Measurements from ENCODE around the gene ABTB2.
A peak's percentile ranks its signal among the peaks of the same experiment; 100 is the strongest.

ABTB2 gene

DNA sequence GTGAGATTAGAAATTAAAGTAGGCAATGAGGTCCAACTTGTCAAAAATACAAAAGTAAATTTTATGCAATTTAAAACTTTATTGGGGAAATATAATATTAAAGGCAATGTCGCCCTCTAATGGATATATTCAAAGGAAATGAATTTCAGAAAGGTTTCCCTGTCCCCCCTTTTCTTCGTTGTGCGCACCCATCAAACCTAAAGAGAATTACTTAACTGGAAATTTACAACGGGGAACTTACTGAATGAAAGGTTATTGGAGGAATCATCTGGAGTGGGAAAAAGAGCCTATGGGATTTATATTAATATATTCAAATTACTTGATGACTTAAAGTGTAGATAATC lies 1.7 kb upstream of the ABTB2 start:
- FAIRE-seq, result no peak

DNA sequence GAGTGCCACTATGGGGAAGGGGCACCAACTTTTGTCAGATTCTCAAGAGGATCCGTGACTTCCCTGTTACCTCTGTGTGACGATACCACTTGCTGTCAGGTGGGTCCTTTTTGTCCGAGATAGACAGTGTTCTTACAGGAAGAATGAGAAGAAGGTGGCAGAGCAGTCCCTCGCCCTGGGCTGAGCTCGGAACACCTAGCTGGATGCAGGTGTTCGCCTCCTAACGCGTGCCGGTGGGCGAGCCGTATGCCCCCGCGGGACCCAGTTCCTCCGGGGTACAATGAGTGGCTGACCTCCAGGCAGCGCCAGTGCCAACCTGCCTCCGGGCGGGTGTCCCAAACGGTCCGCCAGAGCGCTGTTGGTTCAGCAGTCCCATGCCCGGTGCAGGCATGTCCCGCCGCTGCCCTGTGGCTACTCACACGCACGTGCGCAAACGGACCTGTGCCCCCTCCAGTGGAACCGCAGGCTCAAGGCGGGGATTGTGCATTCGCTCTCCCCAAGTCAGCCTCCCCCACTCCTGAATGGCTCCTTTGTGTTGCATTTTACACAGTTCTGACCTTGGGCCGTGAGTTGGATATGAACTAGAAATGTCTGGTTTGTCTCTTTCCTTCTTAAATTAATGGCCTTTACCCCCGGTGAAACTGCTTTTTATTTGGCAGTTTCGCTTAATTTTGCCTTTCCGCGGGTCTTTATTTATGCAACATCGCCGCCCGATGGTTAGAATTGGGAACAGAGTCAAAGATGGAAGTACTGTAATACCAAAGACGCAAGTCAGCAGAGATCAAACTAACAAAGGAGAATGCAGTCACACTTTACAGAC lies 1.1 kb upstream of the ABTB2 start:
- peak; percentile 83 for FAIRE-seq

DNA sequence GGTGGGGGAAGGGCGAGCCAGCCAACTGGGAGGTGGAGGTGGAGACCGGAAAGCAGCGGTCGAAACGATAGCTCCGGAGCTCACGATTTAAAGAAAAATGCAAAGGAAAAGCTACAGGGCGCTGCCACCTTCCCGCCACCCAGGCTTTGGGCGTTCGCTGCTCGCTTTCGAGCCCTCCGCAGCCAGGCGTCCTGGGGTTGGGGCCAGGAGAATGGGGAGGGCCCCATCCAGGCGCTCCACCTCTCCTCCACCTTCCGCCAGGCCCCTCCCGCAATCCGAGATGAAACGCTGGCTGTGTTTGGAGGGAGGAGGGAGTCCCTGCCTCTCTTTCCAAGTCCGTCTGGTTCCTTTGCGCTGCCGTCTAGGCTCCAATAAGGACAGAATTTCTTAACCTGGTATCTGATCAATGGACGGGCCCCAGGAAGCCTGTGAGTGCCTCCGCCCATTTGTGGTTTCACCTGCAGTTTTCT lies 483 bp upstream of the ABTB2 start:
- no peak for FAIRE-seq

DNA sequence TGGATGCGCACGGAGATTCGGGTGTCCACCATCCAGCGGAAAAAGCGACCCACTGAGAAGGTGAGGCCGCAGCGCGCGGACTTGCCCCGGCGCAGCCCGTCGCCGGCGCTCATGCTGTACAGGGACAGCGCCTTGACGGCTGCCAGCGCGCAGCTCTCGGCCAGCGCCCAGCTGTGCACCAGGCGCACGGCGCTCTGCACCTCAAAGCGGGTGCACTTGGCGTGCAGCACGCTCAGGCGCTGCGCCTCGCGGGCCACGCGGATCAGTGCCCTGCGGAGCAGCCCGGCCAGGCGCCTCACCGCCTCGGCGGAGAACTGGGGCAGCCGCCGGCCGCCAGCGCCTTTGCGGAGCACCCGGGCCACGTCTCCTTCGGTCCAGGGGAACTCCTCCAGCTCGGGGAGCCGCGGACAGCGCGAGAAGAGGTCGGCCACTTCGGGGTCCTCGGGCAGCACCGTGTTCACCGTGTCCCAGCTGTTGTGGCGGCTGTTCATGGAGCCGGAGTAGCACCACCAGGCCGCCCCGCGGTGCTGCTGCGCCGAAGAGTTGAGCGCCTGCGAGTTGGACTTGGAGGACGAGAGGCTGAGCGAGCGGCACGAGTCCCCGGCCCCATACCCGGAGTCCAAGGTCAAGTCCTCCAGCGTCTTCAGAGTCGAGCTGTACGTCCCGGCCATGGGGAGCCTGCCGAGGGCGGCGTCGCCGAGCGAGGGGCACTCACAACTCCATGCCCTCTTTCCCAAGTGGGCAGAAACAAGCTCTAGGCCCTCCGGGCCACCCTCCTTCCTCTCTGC lies 703 bp downstream of the ABTB2 start:
- no peak for FAIRE-seq

DNA sequence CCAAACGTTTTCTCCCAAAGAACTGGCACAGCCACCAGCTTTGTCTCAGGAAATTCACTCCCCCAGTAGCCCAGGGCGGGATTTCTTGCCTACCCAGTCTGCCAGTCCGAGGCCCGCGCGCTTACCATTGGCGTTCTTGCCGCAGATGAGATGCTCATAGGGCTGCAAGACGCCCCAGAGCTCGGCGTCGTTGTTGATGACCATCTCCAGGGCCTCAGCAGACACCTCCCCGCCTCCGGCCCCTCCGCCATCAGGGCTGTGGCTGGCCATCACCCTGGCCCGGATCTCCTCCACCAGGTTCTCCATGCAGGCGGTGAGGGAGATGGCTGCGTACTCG lies 1.3 kb downstream of the ABTB2 start:
- FAIRE-seq, result no peak

DNA sequence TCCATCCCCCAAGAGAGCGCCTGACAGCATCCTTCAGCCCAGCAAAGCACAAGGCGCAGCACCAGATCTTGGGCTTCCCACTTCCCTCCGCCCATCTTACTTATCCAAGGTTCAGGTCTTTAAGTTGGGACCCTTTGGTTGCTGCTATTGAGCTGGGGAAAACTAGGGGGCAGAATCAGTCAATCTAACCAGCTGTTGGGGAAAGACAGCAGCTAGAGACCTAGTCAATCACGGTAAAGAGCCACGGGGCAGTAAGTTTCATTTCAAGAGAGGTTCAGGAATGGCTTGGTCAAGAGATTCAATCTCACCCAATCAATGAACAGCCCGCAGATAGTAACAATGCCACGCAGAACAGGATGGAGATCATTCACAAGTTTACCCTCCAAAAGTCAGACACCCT lies 1.7 kb downstream of the ABTB2 start:
- no peak for FAIRE-seq

DNA sequence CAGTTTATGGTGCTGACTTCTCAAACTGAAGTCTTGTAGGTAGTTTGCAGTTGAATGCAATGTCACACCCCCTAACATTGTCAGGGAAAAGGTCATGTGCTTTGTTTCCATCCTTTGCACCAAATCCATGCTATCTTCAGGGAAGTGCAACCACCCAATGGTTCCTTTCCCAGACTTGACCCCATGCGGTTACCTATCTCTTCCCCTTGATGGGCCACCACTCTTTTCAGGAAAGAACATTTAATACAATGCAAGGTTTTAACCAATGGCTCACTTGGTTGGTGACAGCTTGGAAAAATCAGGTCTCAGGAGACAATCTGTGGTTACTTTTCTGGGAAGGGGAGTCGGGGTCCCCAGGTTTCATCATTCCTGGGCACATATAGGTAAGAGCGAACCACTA lies 2.1 kb downstream of the ABTB2 start:
- no peak for FAIRE-seq

DNA sequence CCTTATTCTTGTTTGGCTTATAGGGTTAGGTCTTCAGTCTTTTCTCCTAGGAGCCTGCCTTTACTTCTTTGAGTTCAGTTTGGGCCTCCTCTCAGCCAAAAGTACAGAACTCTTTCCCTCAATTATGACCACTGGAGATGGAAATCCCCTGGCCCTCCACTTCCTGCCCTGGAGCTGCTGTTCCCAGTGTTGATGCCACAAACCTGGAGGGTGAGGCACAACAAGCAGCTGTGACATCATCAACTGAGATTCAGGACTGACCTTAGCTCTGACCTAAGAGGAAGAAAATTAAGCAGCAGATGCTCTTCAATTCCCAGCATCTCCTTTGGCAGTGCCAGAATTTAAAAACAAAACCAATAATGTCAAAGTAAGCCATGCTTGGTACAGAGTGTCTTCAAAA lies 3.0 kb downstream of the ABTB2 start:
- no peak for FAIRE-seq

DNA sequence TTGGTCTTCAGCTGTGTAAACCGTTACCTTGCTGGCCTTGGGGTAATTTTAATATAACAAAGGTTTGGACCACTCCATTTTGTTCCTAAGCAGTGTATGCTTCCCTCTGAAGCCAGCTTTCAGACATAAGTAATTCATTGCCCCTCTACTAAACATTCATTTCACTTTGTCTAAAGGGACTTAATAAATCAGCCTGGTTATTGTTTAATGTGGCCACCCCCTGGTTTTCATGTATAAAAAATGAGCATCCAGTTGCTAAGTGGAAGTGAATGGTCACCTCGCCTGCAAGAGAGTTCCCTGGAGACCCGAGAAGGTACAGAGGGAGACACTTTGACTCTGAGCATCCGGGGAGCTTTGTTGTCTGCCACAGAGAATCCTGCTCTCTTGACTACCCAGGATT lies 3.9 kb downstream of the ABTB2 start:
- FAIRE-seq, result no peak

DNA sequence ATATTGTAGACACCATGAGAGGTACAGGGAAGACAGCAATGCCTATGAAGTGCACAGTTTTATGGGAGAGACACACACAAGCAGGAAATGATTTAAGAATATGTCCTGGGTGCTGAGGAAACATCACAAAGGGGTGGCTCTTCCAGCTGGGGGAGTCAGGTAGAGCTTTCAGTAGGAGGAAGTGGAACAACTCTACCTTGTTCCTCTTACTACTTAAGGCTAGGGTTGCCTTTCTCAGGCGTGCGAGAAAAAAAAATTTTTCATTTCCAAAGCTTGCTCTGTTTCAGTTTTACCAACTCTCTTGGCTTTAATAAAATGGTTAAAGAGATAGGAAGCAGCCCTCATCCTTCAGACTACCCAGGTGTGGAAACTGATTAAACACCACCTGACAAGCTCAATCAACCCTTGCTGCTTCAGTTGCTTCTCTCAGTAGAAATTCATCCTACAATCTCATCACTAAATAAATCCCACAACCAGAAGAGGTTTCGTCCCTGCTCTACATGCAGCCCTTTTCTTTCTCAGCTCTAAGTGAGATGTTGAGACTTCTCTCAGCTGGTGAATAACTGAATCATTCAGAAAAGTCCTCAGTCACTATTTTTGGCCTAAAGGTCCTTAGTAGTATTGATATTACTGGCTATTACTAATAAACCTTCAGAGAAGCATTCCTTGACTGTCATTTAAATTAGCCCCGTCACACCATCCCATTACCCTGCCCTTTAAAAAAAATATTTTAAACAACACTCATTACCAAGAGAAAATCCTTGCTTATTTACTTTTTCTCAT lies 5.9 kb downstream of the ABTB2 start:
- FAIRE-seq, result no peak

DNA sequence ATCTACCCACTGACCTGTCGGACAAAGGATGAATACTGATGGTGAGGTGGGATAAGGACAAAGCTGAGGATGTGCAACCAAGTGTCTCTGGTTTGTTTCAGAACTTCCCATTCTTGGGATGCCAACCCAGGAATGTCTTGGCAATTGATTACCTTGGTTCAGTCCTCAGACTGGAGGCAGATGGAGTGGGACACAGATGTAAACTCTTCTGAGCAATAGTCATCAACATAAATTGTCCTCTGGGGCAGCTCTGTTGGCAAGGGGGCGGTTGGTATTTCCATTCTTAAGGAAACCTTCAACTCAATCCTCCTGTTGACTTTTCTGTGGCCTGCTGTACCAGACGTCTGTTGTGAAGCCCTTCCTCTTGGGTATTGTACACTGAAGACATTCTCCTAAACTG lies 6.8 kb downstream of the ABTB2 start:
- no peak for FAIRE-seq

DNA sequence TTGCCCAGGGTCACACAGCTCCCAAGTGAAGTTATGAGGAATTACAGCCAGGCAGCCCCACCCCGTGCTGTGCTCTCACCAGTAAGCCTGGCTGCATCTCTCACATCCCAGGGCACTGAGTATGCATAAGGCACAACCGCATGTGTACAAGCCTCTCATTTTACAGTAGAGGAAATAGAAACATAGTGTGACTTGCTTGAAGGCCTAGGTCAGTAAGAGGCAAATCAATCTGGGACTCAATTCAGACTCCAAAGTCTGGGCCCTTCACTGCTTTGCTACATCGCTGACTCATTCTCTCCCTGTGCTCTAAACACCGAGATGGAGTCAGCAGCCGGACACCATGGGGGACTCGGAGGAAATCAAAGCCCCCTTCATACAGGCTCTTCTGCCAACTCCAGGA lies 7.9 kb downstream of the ABTB2 start:
- FAIRE-seq, result no peak

DNA sequence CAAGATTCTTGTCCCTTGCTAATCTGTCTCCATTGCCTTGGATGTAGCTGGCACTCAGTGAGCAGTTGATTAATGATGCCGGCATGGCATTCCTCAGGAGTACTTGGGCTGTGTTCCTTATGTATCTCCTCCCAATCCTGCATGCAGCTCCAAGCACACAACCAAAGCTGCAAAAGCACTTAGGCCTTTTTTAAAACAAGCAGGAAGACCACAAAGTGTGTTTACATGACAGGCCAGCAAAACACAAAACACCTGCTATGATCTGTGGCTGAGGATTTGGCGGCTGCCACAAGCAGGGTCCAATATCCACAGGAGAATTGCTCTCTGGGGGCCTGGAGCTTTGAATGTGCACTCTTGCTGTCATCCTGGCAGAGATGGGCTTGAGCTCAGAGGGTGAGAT lies 8.9 kb downstream of the ABTB2 start:
- no peak for FAIRE-seq

DNA sequence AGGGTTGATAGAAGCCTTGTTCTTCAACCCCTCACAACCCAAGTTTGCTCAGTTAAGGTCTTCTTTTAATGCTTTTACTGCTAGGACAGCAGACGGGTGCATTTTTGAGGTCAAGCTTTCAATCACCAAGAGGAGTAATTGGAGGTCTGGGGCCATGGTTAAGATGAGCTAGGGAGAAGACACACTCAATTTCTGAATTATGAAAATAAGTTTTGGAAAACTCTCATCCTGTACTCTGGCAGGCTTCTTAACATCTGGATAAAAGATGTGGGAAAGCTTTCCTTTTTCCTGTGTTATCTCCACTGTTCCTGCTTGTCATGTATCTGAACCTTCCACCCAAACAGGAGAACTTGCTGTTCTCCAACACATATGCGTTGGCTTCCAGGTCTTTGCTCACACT lies 9.7 kb downstream of the ABTB2 start:
- no peak for FAIRE-seq

DNA sequence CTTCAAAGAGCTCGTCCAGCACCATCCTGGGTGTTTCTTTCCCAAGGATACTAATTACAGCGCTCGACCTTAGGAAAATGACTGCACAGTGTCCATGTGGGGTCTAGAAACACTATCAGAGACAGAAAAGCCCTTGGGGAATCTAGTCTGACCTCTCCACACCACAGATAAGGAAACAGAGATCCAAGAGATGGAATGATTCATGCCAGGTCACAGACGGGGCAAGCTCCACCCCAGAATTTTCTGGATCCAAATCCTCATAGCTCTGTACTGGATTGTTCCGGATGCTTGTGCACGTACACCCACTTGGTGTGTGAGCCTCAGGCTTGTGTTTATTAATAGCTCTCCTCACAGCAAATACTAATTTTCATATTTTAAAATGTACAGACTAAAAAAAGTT lies 11.3 kb downstream of the ABTB2 start:
- FAIRE-seq, result no peak

DNA sequence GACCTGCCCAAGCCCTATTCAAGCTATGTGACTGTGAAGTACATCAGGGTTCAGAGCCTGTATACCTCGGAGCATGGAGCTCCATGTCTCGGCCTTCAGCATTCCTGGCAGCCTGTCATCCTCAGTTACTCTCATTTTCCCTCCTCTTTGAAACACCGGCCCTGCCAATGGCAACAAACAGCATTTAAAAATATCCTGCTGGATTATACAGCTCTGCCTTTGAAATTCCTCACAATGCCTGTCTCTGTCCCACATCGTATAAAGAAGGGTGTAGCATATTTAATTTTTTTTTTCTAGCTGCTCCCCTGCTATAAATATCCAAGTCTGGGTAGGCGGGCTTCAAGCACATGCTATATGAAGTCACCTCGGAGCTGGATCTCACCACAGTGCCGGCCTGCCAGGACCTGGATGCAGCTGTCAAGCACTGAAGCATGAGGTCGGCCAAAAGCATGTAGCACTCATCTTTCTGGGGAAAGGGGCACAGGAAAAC lies 11.8 kb downstream of the ABTB2 start:
- FAIRE-seq, result no peak

DNA sequence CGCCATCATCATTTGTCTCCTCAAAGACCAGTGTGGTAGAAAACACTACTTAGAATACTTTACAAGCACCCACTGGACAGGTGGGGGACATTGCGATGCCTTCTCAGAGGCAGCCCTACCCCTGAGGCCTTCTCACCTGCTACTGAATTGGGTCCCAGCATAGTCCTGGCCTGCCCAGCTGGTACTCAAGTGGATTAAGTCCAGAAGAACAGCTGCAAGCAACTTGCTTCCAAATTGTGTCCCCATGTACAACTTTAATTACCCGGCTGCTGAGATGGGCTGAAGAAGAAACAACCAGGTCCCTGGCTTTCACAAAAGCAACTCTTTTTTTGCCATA lies 12.3 kb downstream of the ABTB2 start:
- no peak for FAIRE-seq

DNA sequence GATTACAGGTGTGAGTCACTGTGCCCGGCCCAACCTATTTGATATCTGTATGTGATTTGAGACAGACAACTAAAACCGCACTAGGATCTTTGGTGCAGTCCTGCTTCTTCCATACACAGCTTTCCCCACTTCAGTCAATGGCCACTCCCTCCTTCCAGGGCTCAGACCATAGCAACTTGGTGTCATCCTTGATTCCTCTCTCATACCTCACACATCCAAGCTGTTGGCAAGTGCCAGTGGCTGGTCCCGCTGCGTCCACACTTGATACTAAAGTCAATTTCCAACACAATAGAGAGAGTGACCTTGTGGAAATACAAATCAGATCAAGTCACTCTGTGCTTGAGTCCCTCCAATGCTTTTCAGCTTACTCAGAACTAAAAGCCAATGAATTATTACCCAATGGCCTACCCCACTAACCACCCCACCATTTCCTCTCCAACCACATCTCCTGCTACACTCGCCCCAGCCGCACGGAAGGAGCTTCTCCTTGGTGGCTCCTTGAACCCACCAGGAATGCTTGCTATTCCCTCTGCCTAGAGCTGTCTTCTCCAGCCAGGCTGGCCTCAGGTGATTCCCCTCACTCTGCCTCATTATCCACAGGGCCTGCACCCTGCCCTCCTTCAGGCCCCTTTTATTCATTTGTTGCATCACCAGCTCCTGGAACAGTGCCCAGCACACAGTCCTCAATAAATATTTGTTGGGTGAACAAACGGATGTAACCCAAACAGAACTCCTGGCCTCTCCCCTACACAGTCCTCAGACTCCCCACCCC lies 12.9 kb downstream of the ABTB2 start:
- no peak for FAIRE-seq

DNA sequence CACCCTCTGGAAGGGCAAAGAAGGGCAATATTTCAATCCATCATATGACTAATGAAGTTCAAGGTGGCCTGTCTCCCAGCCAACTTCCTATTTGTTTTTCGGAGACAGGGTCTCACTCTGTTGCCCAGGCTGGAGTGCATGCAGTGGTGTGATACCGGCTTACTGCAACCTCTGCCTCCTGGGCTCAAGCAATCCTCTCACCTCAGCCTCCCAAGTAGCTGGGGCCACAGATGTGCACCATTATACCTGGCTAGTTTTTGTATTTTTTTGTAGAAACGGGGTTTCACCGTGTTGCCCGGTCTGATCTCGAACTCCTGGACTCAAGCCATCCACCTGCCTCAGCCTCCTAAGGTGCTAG lies 13.4 kb downstream of the ABTB2 start:
- no peak for FAIRE-seq

DNA sequence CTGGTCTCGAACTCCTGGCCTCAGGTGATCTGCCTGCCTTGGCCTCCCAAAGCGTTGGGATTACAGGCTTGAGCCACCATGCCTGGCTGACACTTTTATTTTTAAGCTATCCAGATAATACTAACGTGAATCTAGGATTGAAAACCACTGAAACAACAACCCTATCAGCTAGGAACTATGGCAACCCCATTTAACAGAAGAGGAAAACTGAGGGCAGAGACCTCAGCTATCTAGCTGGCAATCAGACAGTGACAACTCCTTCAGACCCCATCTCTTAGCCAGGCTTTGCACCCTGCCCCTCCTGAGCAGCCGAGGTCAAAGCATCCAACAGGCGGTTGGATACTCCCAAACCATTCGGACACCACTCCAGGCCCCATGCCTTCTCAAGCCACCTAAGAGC lies 14.1 kb downstream of the ABTB2 start:
- no peak for FAIRE-seq

DNA sequence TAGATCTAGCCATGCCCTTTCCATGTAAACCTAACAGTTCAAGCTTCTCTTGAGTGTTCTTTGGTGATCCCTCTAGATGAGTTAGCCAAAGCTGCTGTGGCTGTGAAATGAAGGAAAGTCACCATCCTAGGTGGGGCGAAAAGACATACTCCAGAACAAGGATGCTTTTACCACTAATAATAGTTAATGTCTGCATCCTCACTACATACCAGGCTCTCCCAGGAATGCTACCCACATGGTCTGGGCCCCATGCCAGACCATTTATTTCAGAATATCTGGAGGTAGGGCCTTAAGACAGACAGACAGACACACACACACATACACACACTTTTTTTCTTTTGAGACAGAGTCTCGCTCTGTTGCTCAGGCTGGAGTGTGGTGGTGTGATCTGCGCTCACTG lies 14.7 kb downstream of the ABTB2 start:
- no peak for FAIRE-seq

DNA sequence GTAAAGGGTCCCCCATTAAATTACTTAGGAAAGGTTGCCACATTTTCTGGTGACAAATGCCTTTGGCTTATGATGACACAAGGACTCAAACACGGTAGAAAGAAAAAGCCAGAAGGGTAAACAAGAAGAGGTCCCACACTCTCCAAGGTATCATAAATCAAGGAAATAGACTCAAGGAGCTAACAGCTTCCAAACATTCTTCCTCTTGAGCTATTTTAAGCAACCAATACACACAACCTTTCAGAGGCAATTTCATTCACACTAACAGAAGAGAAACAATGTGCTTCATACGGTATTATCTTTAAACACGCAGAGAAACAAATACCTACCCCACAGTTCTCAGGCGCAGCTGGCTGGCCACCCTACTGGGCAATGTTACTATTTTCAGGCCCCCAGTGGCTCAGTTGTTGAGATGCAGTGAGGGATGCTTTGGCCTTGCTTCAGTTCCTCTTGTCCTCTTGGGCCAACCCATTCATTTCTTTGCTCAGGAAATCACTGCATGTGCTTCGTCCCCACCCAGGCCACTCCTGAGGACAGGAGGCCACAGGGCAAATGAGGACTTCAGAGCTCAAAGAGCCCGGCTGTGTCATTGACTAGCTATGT lies 15.8 kb downstream of the ABTB2 start:
- FAIRE-seq, result peak; percentile 29

DNA sequence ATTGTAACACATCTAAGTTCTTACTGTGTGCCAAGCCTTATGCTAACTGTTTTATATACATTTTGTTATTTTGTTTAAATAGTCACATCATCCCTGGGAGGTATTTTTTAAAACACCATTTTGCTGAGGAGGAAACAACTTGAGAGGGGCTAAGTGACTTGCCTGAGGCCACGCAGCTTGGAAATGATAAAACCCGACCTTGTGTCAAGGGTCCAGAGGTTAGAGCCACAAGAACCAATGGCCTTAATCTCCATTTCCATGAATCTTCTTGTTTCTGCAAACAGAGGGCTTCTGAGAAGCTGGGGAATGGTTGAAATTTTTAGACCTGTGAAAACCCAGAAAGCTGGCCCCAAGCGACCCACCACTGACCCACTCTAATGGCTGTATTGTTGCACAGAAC lies 16.7 kb downstream of the ABTB2 start:
- no peak for FAIRE-seq

All from endometrium (tissue), 2 donors.